ENCODE data around the gene RNF8.

RNF8 gene

DNA sequence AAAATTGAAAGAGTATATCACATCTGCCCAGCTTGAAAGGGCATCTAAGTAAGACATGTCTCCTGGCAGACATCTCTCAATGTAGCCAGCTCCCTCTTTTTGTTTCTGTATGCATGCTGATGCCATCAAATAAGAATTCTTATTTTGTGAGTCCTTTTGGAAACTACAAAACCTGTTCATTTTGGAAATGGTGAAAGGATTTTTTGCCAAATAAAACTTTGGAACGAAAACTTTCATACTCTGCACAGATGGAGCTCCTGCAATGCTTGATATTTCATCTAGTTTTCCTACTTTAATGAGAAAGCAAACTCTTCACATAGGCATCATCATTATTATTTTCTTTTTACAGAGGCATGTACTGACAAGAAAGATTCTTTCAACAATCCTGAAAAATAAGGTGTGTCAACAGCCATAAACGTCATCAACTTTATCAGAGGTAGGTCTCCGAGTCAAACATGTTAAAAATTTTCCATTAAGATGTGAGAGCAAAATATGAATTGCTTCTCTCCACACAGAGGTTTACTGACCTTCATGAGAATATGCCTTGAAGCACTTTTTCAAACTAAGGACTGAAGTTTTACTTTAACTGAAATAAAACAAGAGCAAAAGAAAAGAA is 53.1 kb downstream of the RNF8 start:
- H3K36me3 ChIP-seq (ENCODE audit: insufficient read depth, insufficient read length, low read length): no peaks in the 10 kb centered on the region
- H3K9me3 ChIP-seq (ENCODE audit: insufficient read depth, low read length): no peaks in the 10 kb centered on the region
- H3K4me1 ChIP-seq (ENCODE audit: insufficient read depth, insufficient read length): no peaks in the 10 kb centered on the region
- H3K4me3 ChIP-seq (ENCODE audit: insufficient read length, low read depth): no peak overlapping the region
- H3K9ac ChIP-seq (ENCODE audit: insufficient read length, low read depth): no peak overlapping the region
- no peaks in the 10 kb centered on the region for H3K27me3 ChIP-seq (ENCODE audit: insufficient read depth, insufficient read length)
- DNase-seq (ENCODE audit: low read depth, low spot score): no peak
- TF ChIP-seq ZNF274 (IDR thresholded peaks at IDR 0.05; ENCODE audit: low read depth, low read length): no peak
- TF ChIP-seq YY1 (IDR thresholded peaks at IDR 0.05; ENCODE audit: insufficient read depth, insufficient read length): no peak
- no peak for TF ChIP-seq SUZ12 (IDR thresholded peaks at IDR 0.05; ENCODE audit: extremely low read depth, insufficient read depth, insufficient read length)

DNA sequence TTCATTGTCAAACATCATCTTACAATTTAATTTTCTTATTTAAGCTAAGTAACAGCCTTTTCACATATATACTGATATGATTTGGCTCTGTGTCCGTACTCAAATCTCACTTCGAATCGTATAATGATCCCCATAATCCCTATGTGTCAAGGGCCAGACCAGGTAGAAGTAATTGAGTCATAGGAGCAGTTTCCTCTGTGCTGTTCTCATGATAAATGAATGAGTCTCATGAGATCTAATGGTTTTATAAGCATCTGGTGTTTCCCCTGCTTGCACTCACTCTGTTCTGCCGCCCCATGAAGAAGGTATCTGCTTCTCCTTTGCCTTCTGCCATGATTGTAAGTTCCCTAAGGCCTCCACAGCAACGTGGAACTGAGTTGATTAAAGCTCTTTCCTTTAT is 54.2 kb downstream of the RNF8 start:
- no peak for DNase-seq (ENCODE audit: low read depth, low spot score)
- Histone ChIP-seq H3K36me3 (ENCODE audit: insufficient read depth, insufficient read length, low read length) (no peaks in the 10 kb centered on the region), H3K4me1 (ENCODE audit: insufficient read depth, insufficient read length) (no peaks in the 10 kb centered on the region), H3K9ac (ENCODE audit: insufficient read length, low read depth) (no peak overlapping the region), H3K4me3 (ENCODE audit: insufficient read length, low read depth) (no peak overlapping the region), H3K27me3 (ENCODE audit: insufficient read depth, insufficient read length) (no peaks in the 10 kb centered on the region), H3K9me3 (ENCODE audit: insufficient read depth, low read length) (no peaks in the 10 kb centered on the region)
- TF ChIP-seq ZNF274 (IDR thresholded peaks at IDR 0.05; ENCODE audit: low read depth, low read length): no peak
- TF ChIP-seq SUZ12 (IDR thresholded peaks at IDR 0.05; ENCODE audit: extremely low read depth, insufficient read depth, insufficient read length): no peak
- no peak for TF ChIP-seq YY1 (IDR thresholded peaks at IDR 0.05; ENCODE audit: insufficient read depth, insufficient read length)

DNA sequence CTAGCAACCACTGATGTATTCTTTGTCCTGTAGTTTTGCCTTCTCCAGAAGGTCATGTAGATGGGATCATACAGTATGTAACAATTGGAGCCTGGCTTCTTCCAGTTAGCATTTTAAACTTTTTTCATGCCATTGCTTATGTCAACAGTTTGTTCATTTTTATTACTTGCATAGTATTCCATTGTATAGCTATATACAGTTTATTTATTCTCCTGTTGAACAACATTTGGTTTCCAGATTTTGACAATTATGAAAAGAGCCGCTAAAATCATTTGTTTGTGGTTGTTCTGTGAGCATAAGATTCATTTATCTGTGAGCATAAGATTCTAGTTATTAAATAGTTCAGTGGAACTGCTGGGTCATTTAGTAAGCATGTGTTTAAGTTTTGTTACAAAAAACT is 55.7 kb downstream of the RNF8 start:
- Histone ChIP-seq H3K36me3 (ENCODE audit: insufficient read depth, insufficient read length, low read length) (no peaks in the 10 kb centered on the region), H3K27me3 (ENCODE audit: insufficient read depth, insufficient read length) (no peaks in the 10 kb centered on the region)
- no peak for TF ChIP-seq YY1 (IDR thresholded peaks at IDR 0.05; ENCODE audit: insufficient read depth, insufficient read length)
- TF ChIP-seq SUZ12 (IDR thresholded peaks at IDR 0.05; ENCODE audit: extremely low read depth, insufficient read depth, insufficient read length): no peak
- no peak for TF ChIP-seq ZNF274 (IDR thresholded peaks at IDR 0.05; ENCODE audit: low read depth, low read length)

DNA sequence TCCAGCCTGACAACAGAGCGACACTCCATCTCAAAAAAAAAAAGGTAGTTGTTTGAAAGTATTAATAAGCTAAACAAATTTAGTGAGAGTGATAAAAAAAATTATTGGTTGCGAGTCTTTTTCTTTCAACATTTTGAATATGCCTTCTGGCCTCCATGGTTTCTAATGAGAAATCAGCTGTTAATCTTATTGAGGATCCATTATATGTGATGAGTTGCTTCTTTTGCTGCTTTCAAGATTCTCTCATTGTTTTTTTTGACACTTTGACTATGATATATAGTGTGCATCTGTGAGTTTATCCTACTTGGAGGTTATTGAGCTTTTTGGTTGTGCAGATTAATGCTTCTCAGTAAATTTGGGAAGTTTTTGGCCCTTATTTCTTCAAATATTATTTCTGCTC is 63.6 kb downstream of the RNF8 start:
- Histone ChIP-seq H3K27me3 (ENCODE audit: insufficient read depth, insufficient read length) (no peaks in the 10 kb centered on the region), H3K4me1 (ENCODE audit: insufficient read depth, insufficient read length) (no peaks in the 10 kb centered on the region), H3K4me3 (ENCODE audit: insufficient read length, low read depth) (no peak overlapping the region), H3K9ac (ENCODE audit: insufficient read length, low read depth) (no peak overlapping the region), H3K9me3 (ENCODE audit: insufficient read depth, low read length) (no peaks in the 10 kb centered on the region), H3K36me3 (ENCODE audit: insufficient read depth, insufficient read length, low read length) (no peaks in the 10 kb centered on the region)
- no peak for DNase-seq (ENCODE audit: low read depth, low spot score)
- TF ChIP-seq ZNF274 (IDR thresholded peaks at IDR 0.05; ENCODE audit: low read depth, low read length) (no peak), YY1 (IDR thresholded peaks at IDR 0.05; ENCODE audit: insufficient read depth, insufficient read length) (no peak), SUZ12 (IDR thresholded peaks at IDR 0.05; ENCODE audit: extremely low read depth, insufficient read depth, insufficient read length) (no peak)

More for the DNA sequence above, 55.7 kb downstream of the RNF8 start:
- no peaks in the 10 kb centered on the region for H3K9me3 ChIP-seq (ENCODE audit: insufficient read depth, low read length)
- no peak overlapping the region for H3K9ac ChIP-seq (ENCODE audit: insufficient read length, low read depth)
- H3K4me3 ChIP-seq (ENCODE audit: insufficient read length, low read depth): no peak overlapping the region
- no peak for DNase-seq (ENCODE audit: low read depth, low spot score)
- H3K4me1 ChIP-seq (ENCODE audit: insufficient read depth, insufficient read length): no peaks in the 10 kb centered on the region

DNA sequence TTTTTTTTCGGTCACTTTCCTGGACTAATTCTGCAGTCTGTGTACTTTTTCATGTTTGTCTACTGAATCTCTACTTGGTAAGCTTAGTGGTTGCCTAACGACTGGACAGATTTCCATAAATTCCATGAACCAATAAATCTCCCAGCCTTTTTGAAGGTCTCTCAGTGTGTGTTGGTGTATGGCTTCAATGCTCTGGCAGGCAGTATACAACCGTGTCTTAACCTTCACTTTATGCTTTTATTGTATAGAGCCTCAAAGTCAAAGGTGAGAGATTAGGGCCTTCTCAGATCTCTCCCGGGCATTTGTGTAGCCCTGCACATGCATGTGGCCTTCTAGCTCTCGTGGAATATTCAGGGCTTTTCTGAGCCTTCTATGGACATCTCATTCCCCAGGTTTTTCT is 64.9 kb downstream of the RNF8 start:
- no peaks in the 10 kb centered on the region for H3K27me3 ChIP-seq (ENCODE audit: insufficient read depth, insufficient read length)
- no peak for TF ChIP-seq YY1 (IDR thresholded peaks at IDR 0.05; ENCODE audit: insufficient read depth, insufficient read length)
- TF ChIP-seq SUZ12 (IDR thresholded peaks at IDR 0.05; ENCODE audit: extremely low read depth, insufficient read depth, insufficient read length): no peak
- no peaks in the 10 kb centered on the region for H3K36me3 ChIP-seq (ENCODE audit: insufficient read depth, insufficient read length, low read length)
- H3K4me3 ChIP-seq (ENCODE audit: insufficient read length, low read depth): no peak overlapping the region
- no peak for DNase-seq (ENCODE audit: low read depth, low spot score)
- no peaks in the 10 kb centered on the region for H3K4me1 ChIP-seq (ENCODE audit: insufficient read depth, insufficient read length)
- H3K9ac ChIP-seq (ENCODE audit: insufficient read length, low read depth): no peak overlapping the region
- no peaks in the 10 kb centered on the region for H3K9me3 ChIP-seq (ENCODE audit: insufficient read depth, low read length)

DNA sequence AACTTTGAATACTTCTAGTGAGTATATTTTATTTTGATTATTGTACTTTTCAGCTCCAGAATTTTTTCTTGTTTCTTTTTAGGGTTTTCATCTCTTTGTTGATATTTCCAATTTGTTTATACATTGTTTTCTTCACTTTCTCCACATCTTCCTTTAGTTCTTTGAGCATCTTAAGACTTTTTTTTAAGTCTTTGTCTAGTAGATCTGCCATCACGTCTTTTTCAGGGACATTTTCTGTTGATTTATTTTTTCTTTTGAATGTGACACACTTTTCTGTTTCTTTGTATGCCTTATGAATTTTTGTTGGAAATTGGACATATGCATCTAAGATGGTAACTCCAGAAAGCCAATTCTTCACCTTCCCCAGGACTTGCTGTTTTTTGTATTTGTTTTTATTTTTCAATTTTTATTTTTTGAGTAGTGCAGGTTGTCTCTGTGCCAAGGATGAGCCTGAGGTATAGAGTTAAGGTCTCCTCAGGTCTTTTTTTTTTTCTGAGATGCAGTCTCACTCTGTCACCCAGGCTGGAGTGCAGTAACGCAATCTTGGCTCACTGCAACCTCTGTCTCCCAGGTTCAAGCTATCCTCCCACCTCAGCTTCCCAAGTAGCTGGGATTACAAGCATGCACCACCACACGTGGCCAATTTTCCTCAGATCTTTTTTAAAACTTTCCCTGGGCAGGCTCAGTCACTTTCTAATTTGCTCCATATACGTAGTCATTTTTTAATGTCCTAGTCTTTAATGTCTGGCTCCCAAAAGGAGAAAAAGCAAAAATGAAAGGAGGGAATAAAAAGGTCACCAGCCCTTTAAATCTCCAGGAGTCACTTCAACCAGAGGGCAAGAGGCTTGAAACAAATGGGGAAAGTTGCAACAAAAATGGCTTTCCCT is 72.5 kb downstream of the RNF8 start:
- Histone ChIP-seq H3K27me3 (ENCODE audit: insufficient read depth, insufficient read length) (no peaks in the 10 kb centered on the region), H3K4me1 (ENCODE audit: insufficient read depth, insufficient read length) (no peaks in the 10 kb centered on the region), H3K9me3 (ENCODE audit: insufficient read depth, low read length) (no peaks in the 10 kb centered on the region), H3K36me3 (ENCODE audit: insufficient read depth, insufficient read length, low read length) (no peaks in the 10 kb centered on the region), H3K4me3 (ENCODE audit: insufficient read length, low read depth) (no peak overlapping the region), H3K9ac (ENCODE audit: insufficient read length, low read depth) (no peak overlapping the region)
- TF ChIP-seq ZNF274 (IDR thresholded peaks at IDR 0.05; ENCODE audit: low read depth, low read length) (no peak), YY1 (IDR thresholded peaks at IDR 0.05; ENCODE audit: insufficient read depth, insufficient read length) (no peak), SUZ12 (IDR thresholded peaks at IDR 0.05; ENCODE audit: extremely low read depth, insufficient read depth, insufficient read length) (no peak)
- no peak for DNase-seq (ENCODE audit: low read depth, low spot score)

DNA sequence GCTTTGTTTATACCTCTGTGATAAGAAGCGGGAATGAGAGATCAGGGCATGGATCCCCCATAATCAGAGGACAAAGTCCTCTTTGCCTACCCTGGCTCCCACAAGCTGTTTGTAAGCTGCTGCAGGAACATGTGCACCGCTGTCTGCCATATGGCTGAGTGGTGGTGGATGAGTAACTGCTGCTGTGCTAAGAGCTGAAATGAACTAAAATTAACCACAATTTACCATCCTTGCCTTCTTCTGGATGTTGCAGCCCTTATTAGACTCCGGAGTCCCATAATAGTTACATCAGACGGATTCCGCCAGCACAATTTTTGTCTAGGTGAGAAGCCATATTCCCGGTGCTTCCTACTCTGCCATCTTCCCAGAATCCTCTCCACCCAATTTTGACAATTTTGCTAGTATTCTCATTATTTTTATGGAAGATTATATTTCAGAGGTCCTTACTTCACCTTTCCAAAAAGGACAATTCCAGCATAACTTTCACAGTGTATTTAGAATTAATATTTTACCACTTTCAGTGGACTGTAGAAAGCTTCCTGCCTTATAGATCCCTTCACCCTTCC is 73.2 kb downstream of the RNF8 start:
- Histone ChIP-seq H3K4me1 (ENCODE audit: insufficient read depth, insufficient read length) (no peaks in the 10 kb centered on the region), H3K27me3 (ENCODE audit: insufficient read depth, insufficient read length) (no peaks in the 10 kb centered on the region), H3K4me3 (ENCODE audit: insufficient read length, low read depth) (no peak overlapping the region), H3K9me3 (ENCODE audit: insufficient read depth, low read length) (no peaks in the 10 kb centered on the region), H3K36me3 (ENCODE audit: insufficient read depth, insufficient read length, low read length) (no peaks in the 10 kb centered on the region), H3K9ac (ENCODE audit: insufficient read length, low read depth) (no peak overlapping the region)
- no peak for TF ChIP-seq YY1 (IDR thresholded peaks at IDR 0.05; ENCODE audit: insufficient read depth, insufficient read length)
- no peak for TF ChIP-seq ZNF274 (IDR thresholded peaks at IDR 0.05; ENCODE audit: low read depth, low read length)
- no peak for TF ChIP-seq SUZ12 (IDR thresholded peaks at IDR 0.05; ENCODE audit: extremely low read depth, insufficient read depth, insufficient read length)
- no peak for DNase-seq (ENCODE audit: low read depth, low spot score)
